Measurements from ENCODE around the gene HOXB9. TPM values are rescaled to one million over a fixed set of nuclear protein-coding genes. Genes with fewer than 3 reads are reported as not detected.

The HOXB9 gene
- total RNA-seq, 1 experiment from 2014 or later = 0.24 TPM

DNA sequence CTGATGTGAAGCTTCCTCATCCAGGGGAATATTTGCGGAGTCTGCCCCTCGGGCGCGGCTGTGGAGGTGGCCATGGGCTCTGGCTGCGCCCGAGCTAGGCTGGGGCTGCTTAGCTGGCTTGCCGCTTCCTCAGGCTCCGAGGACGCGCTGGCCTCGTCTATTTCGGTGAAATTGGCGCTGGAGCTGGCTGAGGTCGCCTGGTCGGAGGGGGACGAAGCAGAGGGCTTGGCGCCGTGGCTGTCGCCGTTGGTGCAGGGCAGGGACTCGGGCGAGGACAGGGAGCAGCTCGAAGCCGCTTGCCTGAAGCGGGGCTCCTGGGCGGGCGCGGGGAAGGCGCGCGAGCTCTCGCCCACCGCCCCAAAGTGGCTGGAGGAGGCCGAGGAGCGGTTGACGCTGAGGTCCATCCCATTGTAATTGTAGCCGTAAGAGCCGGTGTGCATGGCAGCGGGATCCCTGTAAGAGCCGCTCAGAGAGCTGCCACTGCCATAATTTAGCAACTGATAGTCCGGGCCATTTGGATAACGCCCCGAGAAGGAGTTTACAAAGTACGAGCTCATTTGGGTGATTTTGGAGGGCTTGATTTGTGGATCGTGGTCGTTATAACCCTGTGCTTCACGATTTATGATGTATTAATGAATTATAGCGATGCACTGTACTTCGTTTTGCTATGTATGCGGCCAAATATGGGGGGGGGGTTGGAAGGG lies 32.9 kb downstream of the HOXB9 start, which contains the start of gene HOXB5:
TSS of gene HOXB5 (minus strand) at position 654 of the 704 bp plus-strand sequence. CDS start at position 557, 97 bp downstream.
- POLR2A ChIA-PET = interaction anchor here (1.0 kb wide), 1 partner anchor 215 kb away, joined by 3 read pairs; no protein-coding TSS in a partner anchor
- Mint-ChIP-seq H3K4me1 (peaks cover 55% of the 10 kb centered on the region), H3K9me3 (no peaks in the 10 kb centered on the region), H3K36me3 (peaks cover 2% of the 10 kb centered on the region; the same call in 1 of the 2 replicates), H3K27ac (no peak within 1 kb of the TSS), H3K27me3 (ENCODE audit: low read depth) (peaks cover 100% of the 10 kb centered on the region; the same call in 1 of the 2 replicates), H3K4me3 (peak within 1 kb of the TSS; percentile 50)
- CTCF ChIA-PET = interaction anchor here (0.6 to 2.5 kb wide), 34 partner anchors 9 to 377 kb away, joined by 3 to 15 read pairs (median 5); partner anchors contain the start of genes HOXB7 and HOXB8
- no peak; the same call in 1 of the 2 replicates for ATAC-seq
- no peak for DNase-seq (ENCODE audit: low spot score)
- TF ChIP-seq PREB (CRISPR knock-in tag; IDR thresholded peaks at IDR 0.05; ENCODE audit: borderline replicate concordance) (no peak), RORB (CRISPR knock-in tag; IDR thresholded peaks at IDR 0.05) (no peak), ZNF121 (CRISPR knock-in tag; IDR thresholded peaks at IDR 0.05) (no peak), ZNF416 (CRISPR knock-in tag; IDR thresholded peaks at IDR 0.05) (no peak), SMAD4 (CRISPR knock-in tag; IDR thresholded peaks at IDR 0.05) (no peak), CREM (CRISPR knock-in tag; IDR thresholded peaks at IDR 0.05) (no peak), ARID4B (CRISPR knock-in tag; IDR thresholded peaks at IDR 0.05; ENCODE audit: borderline replicate concordance) (no peak), ZNF138 (CRISPR knock-in tag; conservative IDR thresholded peaks at IDR 0.05) (no peak), ESRRA (CRISPR knock-in tag; IDR thresholded peaks at IDR 0.05; ENCODE audit: borderline replicate concordance) (no peak), IRF1 (CRISPR knock-in tag; IDR thresholded peaks at IDR 0.05) (no peak), AFF4 (CRISPR knock-in tag; IDR thresholded peaks at IDR 0.05; ENCODE audit: borderline replicate concordance) (no peak), ZNF232 (CRISPR knock-in tag; IDR thresholded peaks at IDR 0.05) (no peak), ELF4 (CRISPR knock-in tag; IDR thresholded peaks at IDR 0.05; ENCODE audit: low read depth) (no peak)
- TF ChIP-seq, protein P1, sequence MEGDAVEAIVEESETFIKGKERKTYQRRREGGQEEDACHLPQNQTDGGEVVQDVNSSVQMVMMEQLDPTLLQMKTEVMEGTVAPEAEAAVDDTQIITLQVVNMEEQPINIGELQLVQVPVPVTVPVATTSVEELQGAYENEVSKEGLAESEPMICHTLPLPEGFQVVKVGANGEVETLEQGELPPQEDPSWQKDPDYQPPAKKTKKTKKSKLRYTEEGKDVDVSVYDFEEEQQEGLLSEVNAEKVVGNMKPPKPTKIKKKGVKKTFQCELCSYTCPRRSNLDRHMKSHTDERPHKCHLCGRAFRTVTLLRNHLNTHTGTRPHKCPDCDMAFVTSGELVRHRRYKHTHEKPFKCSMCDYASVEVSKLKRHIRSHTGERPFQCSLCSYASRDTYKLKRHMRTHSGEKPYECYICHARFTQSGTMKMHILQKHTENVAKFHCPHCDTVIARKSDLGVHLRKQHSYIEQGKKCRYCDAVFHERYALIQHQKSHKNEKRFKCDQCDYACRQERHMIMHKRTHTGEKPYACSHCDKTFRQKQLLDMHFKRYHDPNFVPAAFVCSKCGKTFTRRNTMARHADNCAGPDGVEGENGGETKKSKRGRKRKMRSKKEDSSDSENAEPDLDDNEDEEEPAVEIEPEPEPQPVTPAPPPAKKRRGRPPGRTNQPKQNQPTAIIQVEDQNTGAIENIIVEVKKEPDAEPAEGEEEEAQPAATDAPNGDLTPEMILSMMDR (IDR thresholded peaks at IDR 0.05) = no peak
- TF ChIP-seq, protein P2, sequence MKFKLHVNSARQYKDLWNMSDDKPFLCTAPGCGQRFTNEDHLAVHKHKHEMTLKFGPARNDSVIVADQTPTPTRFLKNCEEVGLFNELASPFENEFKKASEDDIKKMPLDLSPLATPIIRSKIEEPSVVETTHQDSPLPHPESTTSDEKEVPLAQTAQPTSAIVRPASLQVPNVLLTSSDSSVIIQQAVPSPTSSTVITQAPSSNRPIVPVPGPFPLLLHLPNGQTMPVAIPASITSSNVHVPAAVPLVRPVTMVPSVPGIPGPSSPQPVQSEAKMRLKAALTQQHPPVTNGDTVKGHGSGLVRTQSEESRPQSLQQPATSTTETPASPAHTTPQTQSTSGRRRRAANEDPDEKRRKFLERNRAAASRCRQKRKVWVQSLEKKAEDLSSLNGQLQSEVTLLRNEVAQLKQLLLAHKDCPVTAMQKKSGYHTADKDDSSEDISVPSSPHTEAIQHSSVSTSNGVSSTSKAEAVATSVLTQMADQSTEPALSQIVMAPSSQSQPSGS (CRISPR knock-in tag; IDR thresholded peaks at IDR 0.05; ENCODE audit: borderline replicate concordance, low read depth) = no peak
- TF ChIP-seq, protein P3, sequence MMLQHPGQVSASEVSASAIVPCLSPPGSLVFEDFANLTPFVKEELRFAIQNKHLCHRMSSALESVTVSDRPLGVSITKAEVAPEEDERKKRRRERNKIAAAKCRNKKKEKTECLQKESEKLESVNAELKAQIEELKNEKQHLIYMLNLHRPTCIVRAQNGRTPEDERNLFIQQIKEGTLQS (CRISPR knock-in tag; conservative IDR thresholded peaks at IDR 0.05) = no peak

All from WTC11 (cell line).